ENCODE measurements around the gene NOTCH2.

The NOTCH2 gene

GRCh38 chr1:119884711-119885110 lies 184.8 kb downstream of the NOTCH2 start:
- WGBS, result 87% methylated on average over 2 of the region's 2 CpGs

DNA sequence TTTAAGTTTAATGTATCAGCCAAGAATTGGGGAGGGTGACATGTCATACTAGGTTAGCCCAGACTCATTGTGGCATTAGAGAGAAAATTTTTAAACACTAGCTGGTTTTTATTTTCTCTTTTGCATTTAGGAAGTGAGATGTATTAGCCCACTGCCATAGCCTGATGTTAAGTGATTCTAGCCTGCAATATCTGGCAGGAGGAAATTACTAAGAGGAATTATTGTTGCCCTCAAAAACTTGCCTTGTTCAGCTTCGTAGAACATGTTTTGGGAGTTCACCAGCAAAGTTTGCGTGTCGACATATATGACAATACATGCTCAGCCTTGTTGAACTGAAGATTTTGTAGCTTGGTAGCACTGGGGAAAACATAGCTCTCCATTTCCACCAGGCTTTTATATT lies 185.6 kb downstream of the NOTCH2 start:
- no peaks in the 10 kb centered on the region for H3K4me1 ChIP-seq (ENCODE audit: insufficient read depth, low read length)
- H3K9ac ChIP-seq (ENCODE audit: low read depth, low read length), result no peak overlapping the region
- no peaks in the 10 kb centered on the region for H3K36me3 ChIP-seq (ENCODE audit: insufficient read depth, low read length)
- H3K27me3 ChIP-seq (ENCODE audit: insufficient read depth, low read length), result no peaks in the 10 kb centered on the region
- H3K4me3 ChIP-seq (ENCODE audit: low read length), result no peak overlapping the region
- H3K9me3 ChIP-seq (ENCODE audit: insufficient read depth, low read depth, low read length), result no peaks in the 10 kb centered on the region
- 93% methylated on average over 3 of the region's 3 CpGs for WGBS
- H3K27ac ChIP-seq (ENCODE audit: low read depth, low read length), result no peak overlapping the region

More at GRCh38 chr1:119884711-119885110, 184.8 kb downstream of the NOTCH2 start:
- Histone ChIP-seq H3K4me3 (ENCODE audit: low read length) (no peak overlapping the region), H3K36me3 (ENCODE audit: insufficient read depth, low read length) (no peaks in the 10 kb centered on the region), H3K9me3 (ENCODE audit: insufficient read depth, low read depth, low read length) (no peaks in the 10 kb centered on the region), H3K27me3 (ENCODE audit: insufficient read depth, low read length) (no peaks in the 10 kb centered on the region), H3K27ac (ENCODE audit: low read depth, low read length) (no peak overlapping the region), H3K4me1 (ENCODE audit: insufficient read depth, low read length) (no peaks in the 10 kb centered on the region), H3K9ac (ENCODE audit: low read depth, low read length) (no peak overlapping the region)

DNA sequence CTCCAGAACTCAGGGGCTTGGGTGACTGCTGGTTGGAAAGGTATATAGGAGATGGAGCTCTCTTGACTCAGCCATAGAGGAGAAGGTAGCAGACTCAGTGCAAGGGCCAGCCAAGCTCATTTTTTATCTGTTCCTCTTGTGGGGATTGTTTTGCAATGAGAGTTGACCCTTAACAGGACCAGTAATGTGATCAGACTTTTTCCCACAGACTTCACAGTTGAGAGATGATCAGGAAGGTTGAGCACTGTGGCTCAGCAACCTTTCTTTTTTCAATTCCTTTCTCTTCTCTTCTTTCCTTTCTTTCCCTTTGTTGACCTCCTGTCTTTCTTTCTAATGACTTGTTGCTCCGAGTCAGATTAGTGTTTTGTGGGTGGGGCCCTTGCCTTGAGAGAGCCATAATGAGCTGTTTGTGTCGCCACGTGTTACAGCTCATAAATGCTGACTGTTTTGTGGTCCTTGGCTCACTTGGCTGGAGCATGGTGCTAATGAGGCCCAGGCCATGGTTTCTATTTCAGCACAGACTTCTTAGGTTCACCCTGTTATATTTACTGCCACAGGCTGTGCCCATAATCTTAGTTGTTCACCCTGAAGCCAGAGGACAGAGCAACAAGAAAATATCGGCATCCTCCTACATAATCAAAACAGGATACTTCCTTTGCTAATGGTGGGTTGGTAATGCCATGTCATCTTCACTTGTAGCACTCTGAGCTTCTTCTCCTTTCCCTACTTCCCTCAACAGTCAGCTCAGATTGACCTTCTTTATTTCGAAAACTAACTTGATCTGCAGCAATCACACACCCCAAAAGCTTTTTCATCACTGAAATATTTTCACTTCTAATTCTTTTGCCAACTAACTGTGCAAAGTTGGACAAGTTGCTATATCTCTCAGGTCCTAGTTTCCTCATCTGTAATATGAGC lies 187.1 kb downstream of the NOTCH2 start:
- WGBS, result 85% methylated on average over 5 of the region's 5 CpGs
- Histone ChIP-seq H3K27ac (ENCODE audit: low read depth, low read length) (no peak overlapping the region), H3K36me3 (ENCODE audit: insufficient read depth, low read length) (no peaks in the 10 kb centered on the region), H3K4me3 (ENCODE audit: low read length) (no peak overlapping the region), H3K9ac (ENCODE audit: low read depth, low read length) (no peak overlapping the region), H3K27me3 (ENCODE audit: insufficient read depth, low read length) (no peaks in the 10 kb centered on the region), H3K4me1 (ENCODE audit: insufficient read depth, low read length) (no peaks in the 10 kb centered on the region), H3K9me3 (ENCODE audit: insufficient read depth, low read depth, low read length) (no peaks in the 10 kb centered on the region)

DNA sequence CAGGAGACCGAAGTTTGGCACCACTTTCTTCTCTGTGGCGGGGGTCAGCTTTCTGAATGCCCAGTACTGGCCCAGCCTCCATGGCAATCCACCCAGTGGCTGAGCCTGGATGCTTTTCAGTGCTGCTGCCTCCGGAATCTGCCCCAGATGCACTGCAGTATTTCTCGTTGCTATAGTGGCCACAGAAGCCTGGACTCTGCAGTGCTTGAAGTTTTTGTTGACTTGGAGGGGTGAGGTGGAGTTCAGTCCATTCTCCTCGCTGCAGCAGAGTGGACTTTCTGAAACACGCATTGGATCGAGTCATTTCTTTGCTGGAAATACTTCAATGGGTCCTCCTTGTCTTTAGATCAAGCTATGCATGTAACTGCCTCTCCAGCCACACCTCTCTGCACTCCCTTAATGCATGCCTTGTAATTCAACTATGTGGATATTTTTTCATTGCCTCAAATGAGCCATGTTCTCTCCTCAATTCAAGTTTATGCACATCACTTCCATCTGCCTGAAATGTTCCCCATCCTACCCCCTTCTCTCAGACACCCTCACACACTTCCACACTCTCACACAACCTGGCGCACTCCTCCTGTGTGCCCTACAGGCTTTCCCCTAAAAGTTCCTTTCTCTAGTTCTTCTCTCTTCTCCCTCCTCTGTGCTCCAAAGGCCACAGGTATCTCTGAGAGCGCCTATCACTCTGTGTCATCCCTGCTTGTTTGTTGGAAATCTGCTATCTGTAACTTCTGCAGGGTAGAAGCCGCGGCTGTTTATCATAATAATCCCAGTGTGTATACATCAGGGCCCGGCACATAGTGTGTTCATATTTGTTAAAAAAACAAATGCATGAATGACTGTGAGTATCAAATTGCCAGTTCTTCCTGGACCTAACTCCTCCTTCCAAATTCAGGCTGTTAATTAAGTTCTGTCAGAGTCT lies 189.7 kb downstream of the NOTCH2 start:
- H3K4me1 ChIP-seq (ENCODE audit: insufficient read depth, low read length), result no peaks in the 10 kb centered on the region
- 91% methylated on average over 12 of the region's 12 CpGs for WGBS
- no peaks in the 10 kb centered on the region for H3K9me3 ChIP-seq (ENCODE audit: insufficient read depth, low read depth, low read length)
- no peaks in the 10 kb centered on the region for H3K27me3 ChIP-seq (ENCODE audit: insufficient read depth, low read length)
- no peak overlapping the region for H3K4me3 ChIP-seq (ENCODE audit: low read length)
- no peak overlapping the region for H3K9ac ChIP-seq (ENCODE audit: low read depth, low read length)
- H3K27ac ChIP-seq (ENCODE audit: low read depth, low read length), result no peak overlapping the region
- H3K36me3 ChIP-seq (ENCODE audit: insufficient read depth, low read length), result no peaks in the 10 kb centered on the region

DNA sequence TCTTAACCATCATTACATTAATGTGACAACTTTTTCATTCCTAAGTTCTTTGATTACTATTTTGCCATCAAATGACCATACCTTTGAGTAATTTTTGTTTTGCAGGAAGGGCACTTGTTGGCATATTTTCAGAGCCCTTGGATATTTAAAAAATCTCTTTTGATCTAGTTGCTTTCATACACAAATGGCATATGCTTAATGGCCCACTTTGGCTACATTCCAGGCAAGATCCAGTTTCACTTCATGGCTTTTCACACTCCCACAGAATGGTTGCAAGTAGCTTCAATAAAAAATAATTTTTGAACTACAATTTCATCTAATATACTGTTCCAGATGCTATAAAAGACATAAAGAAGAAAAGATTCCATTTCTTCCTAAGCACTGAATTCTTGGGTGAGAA lies 191.3 kb downstream of the NOTCH2 start:
- Histone ChIP-seq H3K9ac (ENCODE audit: low read depth, low read length) (no peak overlapping the region), H3K4me3 (ENCODE audit: low read length) (no peak overlapping the region), H3K36me3 (ENCODE audit: insufficient read depth, low read length) (no peaks in the 10 kb centered on the region), H3K27me3 (ENCODE audit: insufficient read depth, low read length) (no peaks in the 10 kb centered on the region), H3K4me1 (ENCODE audit: insufficient read depth, low read length) (no peaks in the 10 kb centered on the region), H3K27ac (ENCODE audit: low read depth, low read length) (no peak overlapping the region), H3K9me3 (ENCODE audit: insufficient read depth, low read depth, low read length) (no peaks in the 10 kb centered on the region)

DNA sequence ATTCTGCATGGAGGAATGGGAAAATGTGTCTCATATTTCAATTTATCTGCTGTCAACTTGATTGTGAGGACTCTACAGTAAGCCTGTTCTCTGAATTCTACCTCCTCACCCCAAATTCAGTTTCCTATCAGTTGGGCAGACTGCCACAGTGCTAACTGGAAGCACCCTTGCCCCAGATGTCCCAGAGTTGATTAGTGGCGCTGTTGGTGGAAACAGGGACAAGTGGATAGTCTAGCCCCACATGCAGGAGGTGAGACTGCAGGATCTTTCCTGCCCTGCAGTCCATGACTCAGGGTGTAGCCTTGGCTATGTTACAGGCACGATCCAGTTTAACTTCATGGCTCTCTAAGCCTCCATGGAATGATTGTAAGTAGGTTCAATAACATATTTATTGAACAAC lies 195.3 kb downstream of the NOTCH2 start:
- Histone ChIP-seq H3K36me3 (ENCODE audit: insufficient read depth, low read length) (no peaks in the 10 kb centered on the region), H3K27me3 (ENCODE audit: insufficient read depth, low read length) (no peaks in the 10 kb centered on the region), H3K27ac (ENCODE audit: low read depth, low read length) (no peak overlapping the region), H3K4me1 (ENCODE audit: insufficient read depth, low read length) (no peaks in the 10 kb centered on the region), H3K9me3 (ENCODE audit: insufficient read depth, low read depth, low read length) (no peaks in the 10 kb centered on the region), H3K4me3 (ENCODE audit: low read length) (no peak overlapping the region), H3K9ac (ENCODE audit: low read depth, low read length) (no peak overlapping the region)
- WGBS, result 81% methylated on average over 2 of the region's 2 CpGs

DNA sequence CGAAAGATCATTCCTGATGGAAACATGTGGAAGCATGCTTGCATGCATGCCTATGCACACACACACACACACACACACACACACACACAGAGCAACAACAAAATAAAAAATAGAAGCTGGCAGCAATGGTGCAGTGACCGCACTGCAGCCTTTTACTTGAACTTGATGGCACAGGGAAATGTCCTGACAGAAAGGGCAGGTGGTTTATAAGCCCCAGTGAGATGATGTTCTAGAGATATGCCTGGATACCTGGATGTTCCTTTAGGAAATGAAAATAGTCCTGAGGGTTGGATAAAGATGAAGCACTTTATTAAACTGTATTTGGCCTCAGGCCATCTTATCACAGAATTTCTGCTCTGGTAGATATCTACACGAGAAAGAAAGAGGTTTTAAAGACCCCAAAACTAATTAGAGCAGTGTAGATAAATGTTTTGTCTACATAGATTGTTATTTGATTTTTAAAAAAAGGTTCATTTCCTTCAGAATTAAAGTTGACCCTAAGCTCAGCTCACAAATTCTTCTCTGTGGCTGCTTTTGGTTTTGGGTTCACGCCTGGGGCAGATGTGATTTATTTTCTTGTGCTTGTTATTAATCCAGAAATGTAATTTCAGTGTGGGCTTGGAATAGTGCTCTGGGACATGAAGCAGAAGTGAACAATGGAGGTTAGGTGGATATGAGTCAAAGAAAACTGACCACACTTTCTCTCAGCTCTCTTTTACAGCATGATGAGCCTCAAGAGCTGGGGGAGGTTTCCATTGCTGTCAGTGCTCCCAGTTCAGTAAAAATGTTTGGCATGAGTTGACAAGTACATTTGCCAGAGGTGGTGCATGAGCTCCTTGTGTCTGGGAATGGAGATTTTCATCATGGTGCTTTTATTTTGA lies 196.1 kb downstream of the NOTCH2 start:
- WGBS, result 92% methylated on average over 4 of the region's 4 CpGs
- no peak overlapping the region for H3K9ac ChIP-seq (ENCODE audit: low read depth, low read length)
- H3K36me3 ChIP-seq (ENCODE audit: insufficient read depth, low read length), result no peaks in the 10 kb centered on the region
- no peaks in the 10 kb centered on the region for H3K27me3 ChIP-seq (ENCODE audit: insufficient read depth, low read length)
- H3K4me1 ChIP-seq (ENCODE audit: insufficient read depth, low read length), result no peaks in the 10 kb centered on the region
- H3K9me3 ChIP-seq (ENCODE audit: insufficient read depth, low read depth, low read length), result no peaks in the 10 kb centered on the region
- H3K27ac ChIP-seq (ENCODE audit: low read depth, low read length), result no peak overlapping the region
- no peak overlapping the region for H3K4me3 ChIP-seq (ENCODE audit: low read length)

DNA sequence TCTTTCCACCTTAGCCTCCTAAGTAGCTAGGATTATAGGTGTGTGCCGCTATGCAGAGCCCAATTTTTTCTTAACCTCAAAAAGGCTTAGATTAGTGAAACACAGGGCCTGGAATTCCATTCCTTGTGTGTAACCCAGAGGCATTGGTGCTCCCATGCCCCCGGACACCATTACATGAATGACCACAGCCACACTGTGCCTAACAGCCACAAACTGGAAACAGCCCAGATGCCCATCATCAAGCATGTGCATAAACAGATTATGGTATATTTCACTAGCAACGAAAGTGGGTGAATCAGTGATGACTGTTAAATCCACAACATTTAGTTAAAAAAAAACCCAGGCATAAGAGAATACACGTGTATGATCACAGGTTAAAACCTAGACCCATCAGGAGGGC lies 197.6 kb downstream of the NOTCH2 start:
- Histone ChIP-seq H3K36me3 (ENCODE audit: insufficient read depth, low read length) (no peaks in the 10 kb centered on the region), H3K9me3 (ENCODE audit: insufficient read depth, low read depth, low read length) (no peaks in the 10 kb centered on the region), H3K27ac (ENCODE audit: low read depth, low read length) (no peak overlapping the region), H3K4me1 (ENCODE audit: insufficient read depth, low read length) (no peaks in the 10 kb centered on the region), H3K27me3 (ENCODE audit: insufficient read depth, low read length) (no peaks in the 10 kb centered on the region), H3K9ac (ENCODE audit: low read depth, low read length) (no peak overlapping the region), H3K4me3 (ENCODE audit: low read length) (no peak overlapping the region)
- WGBS, result 96% methylated on average over 4 of the region's 4 CpGs

DNA sequence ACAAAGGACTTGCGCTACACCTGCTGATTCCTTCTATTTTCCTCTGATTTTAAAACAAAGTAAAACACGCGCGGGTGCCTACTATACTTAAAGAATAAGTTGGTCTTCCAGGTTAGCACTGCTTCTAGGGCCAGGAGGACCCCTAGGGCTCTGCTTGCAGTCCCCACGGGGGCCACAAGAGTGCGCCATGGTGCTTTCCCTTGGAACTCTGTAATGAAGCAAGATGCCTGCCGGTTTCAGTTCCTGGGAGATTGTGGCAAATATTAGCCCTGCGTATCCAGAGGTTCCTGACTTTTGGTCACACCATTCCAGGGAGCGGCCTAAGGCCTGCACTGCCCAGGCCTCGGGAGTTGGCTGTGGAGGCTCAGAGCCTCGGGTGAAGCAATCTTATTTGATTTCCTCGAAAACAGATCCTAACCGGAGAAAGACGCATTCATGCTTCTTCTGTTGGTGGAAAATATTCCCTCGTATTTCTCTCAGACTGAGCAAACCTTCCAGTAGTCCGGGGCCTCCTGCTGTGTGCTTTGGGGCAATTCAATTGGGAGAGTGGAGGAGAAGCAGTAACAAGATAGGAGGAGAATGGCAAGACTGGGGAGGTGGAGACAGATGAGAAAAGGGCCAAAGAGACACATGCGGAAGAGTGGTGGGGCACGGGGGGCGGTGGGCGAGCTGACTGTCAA lies 198.4 kb downstream of the NOTCH2 start:
- no peak overlapping the region for H3K9ac ChIP-seq (ENCODE audit: low read depth, low read length)
- 58% methylated on average over 20 of the region's 20 CpGs for WGBS

DNA sequence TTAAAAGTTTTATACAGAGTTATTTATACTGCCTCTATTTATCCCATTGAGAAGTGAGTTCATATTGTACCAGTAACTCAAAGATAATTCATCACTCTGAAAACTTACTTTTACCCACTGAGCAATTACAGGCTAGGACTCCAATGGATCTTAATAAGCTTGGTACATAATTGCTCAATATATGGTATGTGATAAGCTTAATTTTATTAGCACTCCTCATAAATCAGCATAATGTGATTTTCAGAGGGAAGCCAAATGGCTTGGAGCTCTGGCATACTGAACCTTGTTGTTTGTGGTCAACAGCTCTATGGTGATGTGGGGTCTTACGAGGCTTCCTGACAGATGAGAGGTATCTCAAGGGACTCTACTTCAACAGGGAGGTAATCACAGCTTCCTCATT lies 199.5 kb downstream of the NOTCH2 start:
- H3K4me3 ChIP-seq (ENCODE audit: low read length), result no peak overlapping the region
- no peak overlapping the region for H3K9ac ChIP-seq (ENCODE audit: low read depth, low read length)
- H3K4me1 ChIP-seq (ENCODE audit: insufficient read depth, low read length), result no peaks in the 10 kb centered on the region
- H3K9me3 ChIP-seq (ENCODE audit: insufficient read depth, low read depth, low read length), result no peaks in the 10 kb centered on the region
- no peak overlapping the region for H3K27ac ChIP-seq (ENCODE audit: low read depth, low read length)
- 94% methylated on average over 1 of the region's 1 CpG for WGBS
- no peaks in the 10 kb centered on the region for H3K27me3 ChIP-seq (ENCODE audit: insufficient read depth, low read length)
- no peaks in the 10 kb centered on the region for H3K36me3 ChIP-seq (ENCODE audit: insufficient read depth, low read length)

More for the DNA sequence above, 198.4 kb downstream of the NOTCH2 start:
- Histone ChIP-seq H3K4me1 (ENCODE audit: insufficient read depth, low read length) (no peaks in the 10 kb centered on the region), H3K36me3 (ENCODE audit: insufficient read depth, low read length) (no peaks in the 10 kb centered on the region), H3K4me3 (ENCODE audit: low read length) (no peak overlapping the region), H3K27me3 (ENCODE audit: insufficient read depth, low read length) (no peaks in the 10 kb centered on the region), H3K27ac (ENCODE audit: low read depth, low read length) (no peak overlapping the region), H3K9me3 (ENCODE audit: insufficient read depth, low read depth, low read length) (no peaks in the 10 kb centered on the region)

Measured in HUES64 (cell line).